ENCODE data around the gene CHST11.

CHST11 gene

GRCh38 chr12:104576187-104576778, 119.5 kb downstream of the CHST11 start:
- TF ChIP-seq, protein P1, sequence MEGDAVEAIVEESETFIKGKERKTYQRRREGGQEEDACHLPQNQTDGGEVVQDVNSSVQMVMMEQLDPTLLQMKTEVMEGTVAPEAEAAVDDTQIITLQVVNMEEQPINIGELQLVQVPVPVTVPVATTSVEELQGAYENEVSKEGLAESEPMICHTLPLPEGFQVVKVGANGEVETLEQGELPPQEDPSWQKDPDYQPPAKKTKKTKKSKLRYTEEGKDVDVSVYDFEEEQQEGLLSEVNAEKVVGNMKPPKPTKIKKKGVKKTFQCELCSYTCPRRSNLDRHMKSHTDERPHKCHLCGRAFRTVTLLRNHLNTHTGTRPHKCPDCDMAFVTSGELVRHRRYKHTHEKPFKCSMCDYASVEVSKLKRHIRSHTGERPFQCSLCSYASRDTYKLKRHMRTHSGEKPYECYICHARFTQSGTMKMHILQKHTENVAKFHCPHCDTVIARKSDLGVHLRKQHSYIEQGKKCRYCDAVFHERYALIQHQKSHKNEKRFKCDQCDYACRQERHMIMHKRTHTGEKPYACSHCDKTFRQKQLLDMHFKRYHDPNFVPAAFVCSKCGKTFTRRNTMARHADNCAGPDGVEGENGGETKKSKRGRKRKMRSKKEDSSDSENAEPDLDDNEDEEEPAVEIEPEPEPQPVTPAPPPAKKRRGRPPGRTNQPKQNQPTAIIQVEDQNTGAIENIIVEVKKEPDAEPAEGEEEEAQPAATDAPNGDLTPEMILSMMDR (IDR thresholded peaks at IDR 0.05; ENCODE audit: low read depth, low read length) = no peak

GRCh38 chr12:104576980-104577580, 120.3 kb downstream of the CHST11 start:
- H3K4me3 ChIP-seq (ENCODE audit: low read depth, low read length) = no peak overlapping the region
- TF ChIP-seq, protein P1 (IDR thresholded peaks at IDR 0.05; ENCODE audit: low read depth, low read length) = no peak

More at GRCh38 chr12:104576187-104576778, 119.5 kb downstream of the CHST11 start:
- no peak overlapping the region for H3K4me3 ChIP-seq (ENCODE audit: low read depth, low read length)

DNA sequence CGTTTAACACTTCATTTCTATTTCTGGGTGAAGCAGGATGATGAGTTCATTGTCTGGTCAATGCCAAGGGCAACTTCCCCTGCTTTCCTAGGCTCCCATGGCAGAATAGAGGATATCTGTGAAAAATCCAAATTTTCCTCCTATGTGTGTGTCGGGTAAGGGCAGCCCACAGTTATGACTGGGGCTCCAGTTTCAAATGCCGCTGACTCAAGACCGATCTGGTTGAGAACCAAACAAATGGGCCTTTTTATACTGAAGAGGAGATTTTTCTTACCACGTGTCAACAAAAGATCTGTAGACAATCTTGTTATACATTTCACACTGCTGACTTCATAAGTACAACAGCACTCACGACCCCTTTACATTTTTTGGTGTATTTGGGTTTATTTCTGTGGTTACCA, 120.8 kb downstream of the CHST11 start:
- H3K4me3 ChIP-seq (ENCODE audit: low read depth, low read length) = no peak overlapping the region
- TF ChIP-seq, protein P1 (IDR thresholded peaks at IDR 0.05; ENCODE audit: low read depth, low read length) = no peak

DNA sequence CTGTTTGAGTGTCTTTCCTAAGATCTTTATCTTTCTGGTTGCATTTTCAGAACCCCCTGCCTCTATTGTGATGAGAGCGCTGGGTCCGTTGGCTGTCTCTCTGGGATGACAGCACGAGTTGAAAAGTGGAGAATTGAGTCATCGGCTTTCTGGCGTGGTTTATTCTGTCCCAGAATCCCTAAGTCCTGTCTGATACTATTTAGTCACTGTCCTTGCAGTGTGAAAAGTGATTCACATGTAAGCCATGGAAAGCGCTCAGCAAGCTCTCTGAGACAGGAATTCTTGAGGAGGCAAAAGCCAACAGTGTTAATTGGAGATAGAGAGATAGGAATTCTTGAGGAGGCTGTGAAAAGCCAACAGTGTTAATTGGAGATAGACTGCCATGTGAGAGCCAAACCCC, 121.7 kb downstream of the CHST11 start:
- no peak overlapping the region for H3K4me3 ChIP-seq (ENCODE audit: low read depth, low read length)
- TF ChIP-seq, protein P1 (IDR thresholded peaks at IDR 0.05; ENCODE audit: low read depth, low read length) = no peak

GRCh38 chr12:104579718-104580495, 123.2 kb downstream of the CHST11 start:
- TF ChIP-seq, protein P1 (IDR thresholded peaks at IDR 0.05; ENCODE audit: low read depth, low read length) = no peak
- no peak overlapping the region for H3K4me3 ChIP-seq (ENCODE audit: low read depth, low read length)

- TF ChIP-seq, protein P1 (IDR thresholded peaks at IDR 0.05; ENCODE audit: low read depth, low read length) = no peak
- H3K4me3 ChIP-seq (ENCODE audit: low read depth, low read length) = no peak overlapping the region
Measured at GRCh38 chr12:104581005-104581570, 124.3 kb downstream of the CHST11 start.
